ENCODE data around the gene DHRSX.

DNA sequence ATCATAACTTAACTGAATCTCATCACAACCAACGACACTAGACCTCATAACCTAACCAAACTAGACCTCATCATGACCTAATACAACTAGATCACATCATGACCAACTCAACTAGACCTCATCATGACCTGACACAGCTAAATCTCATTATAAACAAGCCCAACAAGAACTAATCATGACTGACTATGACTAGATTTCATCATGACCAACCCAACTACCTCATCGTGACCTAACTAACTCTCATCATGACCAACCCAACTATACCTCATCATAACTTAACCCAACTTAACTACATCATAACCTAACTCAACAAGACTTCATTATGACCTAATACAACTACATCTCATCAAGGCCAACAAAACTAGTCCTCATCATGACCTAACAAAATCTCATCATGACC lies 86.8 kb downstream of the DHRSX start:
- TF ChIP-seq ESRRG (CRISPR knock-in tag; IDR thresholded peaks at IDR 0.05): no peak
- no peak for TF ChIP-seq RARB (CRISPR knock-in tag; IDR thresholded peaks at IDR 0.05)
- TF ChIP-seq TOX (CRISPR knock-in tag; IDR thresholded peaks at IDR 0.05; ENCODE audit: borderline replicate concordance): no peak
- TF ChIP-seq GLIS3 (CRISPR knock-in tag; IDR thresholded peaks at IDR 0.05): no peak

Measured in SK-N-SH treated with all-trans-retinoic acid at 6 μM for 48 hours (cell line).